WTC11 (cell line): ENCODE results near the gene ANKRD33B. TPM values are rescaled to one million over a fixed set of nuclear protein-coding genes. Genes with fewer than 3 reads are reported as not detected.

Source experiments
- ATAC-seq: fragments of 200-7000 bp; cut with Tn5 transposase; 2 replicates; pipeline ENCODE4 v1.10.0; 2021; ENCODE audit warnings: mild to moderate bottlenecking, moderate library complexity
- CTCF ChIA-PET: fragments of 300-600 bp; sonication (Branson Sonifier 250); formaldehyde crosslinking; loops from one replicate; lab custom pipeline; 2021; ENCODE audit warnings: antibody characterized with exemption; lab: Charles Lee
- POLR2A ChIA-PET: fragments of 350-600 bp; sonication (Branson Sonifier 250); formaldehyde crosslinking; loops from one replicate; lab custom pipeline; 2021; ENCODE audit warnings: antibody characterized with exemption; lab: Charles Lee
- DNase-seq: peaks from one replicate; pipeline ENCODE4 v3.0.0; 2021; ENCODE audit warnings: low spot score
- H3K27ac Mint-ChIP-seq: 2 replicates; pipeline ENCODE4 v1.8.0; 2021; ENCODE audit warnings: mixed read lengths
- H3K27me3 Mint-ChIP-seq: 2 replicates; pipeline ENCODE4 v1.8.0; 2021; ENCODE audit warnings: low read depth, mild to moderate bottlenecking, moderate library complexity, mixed read lengths
- H3K36me3 Mint-ChIP-seq: 2 replicates; pipeline ENCODE4 v1.8.0; 2021; ENCODE audit warnings: mixed read lengths
- H3K4me1 Mint-ChIP-seq: 2 replicates; pipeline ENCODE4 v1.8.0; 2022; ENCODE audit warnings: mixed read lengths
- H3K4me3 Mint-ChIP-seq: 2 replicates; pipeline ENCODE4 v1.8.0; 2021; ENCODE audit warnings: mild to moderate bottlenecking, moderate library complexity, mixed read lengths
- H3K9me3 Mint-ChIP-seq: 2 replicates; pipeline ENCODE4 v1.8.0; 2021; ENCODE audit warnings: mixed read lengths
- ARID4B ChIP-seq: sonication (generic); formaldehyde crosslinking; IDR thresholded peaks from 2 replicates; pipeline ENCODE4 v1.8.0; 2023; ENCODE audit warnings: missing genetic modification reagents, mild to moderate bottlenecking, borderline replicate concordance
- E2F4 ChIP-seq: sonication (generic); formaldehyde crosslinking; IDR thresholded peaks from 2 replicates; pipeline ENCODE4 v1.8.1; 2022; ENCODE audit warnings: low read depth, mild to moderate bottlenecking, moderate library complexity, missing genetic modification reagents, borderline replicate concordance
- E2F5 ChIP-seq: sonication (generic); formaldehyde crosslinking; IDR thresholded peaks from 2 replicates; pipeline ENCODE4 v1.8.1; 2022; ENCODE audit warnings: mild to moderate bottlenecking, moderate library complexity, missing genetic modification reagents
- FOXP4 ChIP-seq: sonication (generic); formaldehyde crosslinking; IDR thresholded peaks from 2 replicates; pipeline ENCODE4 v1.8.0; 2022; ENCODE audit warnings: mild to moderate bottlenecking, missing genetic modification reagents
- MAX ChIP-seq: sonication (generic); formaldehyde crosslinking; IDR thresholded peaks from 2 replicates; pipeline ENCODE4 v1.8.0; 2022; ENCODE audit warnings: mild to moderate bottlenecking, missing genetic modification reagents
- MLX ChIP-seq: sonication (generic); formaldehyde crosslinking; IDR thresholded peaks from 2 replicates; pipeline ENCODE4 v1.8.1; 2023; ENCODE audit warnings: mild to moderate bottlenecking, missing genetic modification reagents, moderate library complexity
- MXD4 ChIP-seq: fragments of 250-450 bp; sonication (Bioruptor Pico); IDR thresholded peaks from 2 replicates; pipeline ENCODE4 v1.8.0; 2021; ENCODE audit warnings: mild to moderate bottlenecking, moderate library complexity, borderline replicate concordance
- NFATC4 ChIP-seq: fragments of 250-450 bp; sonication (Bioruptor Pico); IDR thresholded peaks from 2 replicates; pipeline ENCODE4 v1.9.0; 2021; ENCODE audit warnings: mild to moderate bottlenecking
- NR1H2 ChIP-seq: sonication (generic); formaldehyde crosslinking; IDR thresholded peaks from 2 replicates; pipeline ENCODE4 v1.9.0; 2021; ENCODE audit warnings: mild to moderate bottlenecking, moderate library complexity, missing genetic modification reagents
- NR3C1 ChIP-seq: sonication (generic); formaldehyde crosslinking; conservative IDR thresholded peaks from 2 replicates; pipeline ENCODE4 v1.8.1; 2023; ENCODE audit warnings: low read depth, mild to moderate bottlenecking, missing genetic modification reagents
- OVOL2 ChIP-seq: fragments of 250-450 bp; sonication (Bioruptor Pico); IDR thresholded peaks from 2 replicates; pipeline ENCODE4 v1.9.0; 2021; ENCODE audit warnings: mild to moderate bottlenecking, borderline replicate concordance
- SOX15 ChIP-seq: fragments of 250-450 bp; sonication (Bioruptor Pico); IDR thresholded peaks from 2 replicates; pipeline ENCODE4 v1.9.0; 2021; ENCODE audit warnings: mild to moderate bottlenecking
- ZBTB21 ChIP-seq: sonication (generic); formaldehyde crosslinking; IDR thresholded peaks from 2 replicates; pipeline ENCODE4 v1.8.1; 2023; ENCODE audit warnings: mild to moderate bottlenecking, missing genetic modification reagents, borderline replicate concordance
- ZMAT4 ChIP-seq: fragments of 250-450 bp; sonication (Bioruptor Pico); IDR thresholded peaks from 2 replicates; pipeline ENCODE4 v1.9.0; 2021; ENCODE audit warnings: mild to moderate bottlenecking
- ZNF138 ChIP-seq: sonication (generic); formaldehyde crosslinking; conservative IDR thresholded peaks from 2 replicates; pipeline ENCODE4 v1.8.1; 2022; ENCODE audit warnings: mild to moderate bottlenecking, moderate library complexity, missing genetic modification reagents
- ZNF512 ChIP-seq: sonication (generic); formaldehyde crosslinking; IDR thresholded peaks from 2 replicates; pipeline ENCODE4 v1.8.1; 2022; ENCODE audit warnings: missing genetic modification reagents, borderline replicate concordance
- total RNA-seq: library from RNA; stranded (reverse); gene quantifications from 3 replicates; pipeline ENCODE4 v1.2.3, GENCODE V29; 2021

ANKRD33B gene
- total RNA-seq, 1 experiment from 2014 or later = 9.2 TPM

- no peak for TF ChIP-seq ZBTB21 (CRISPR knock-in tag)
- no peak for TF ChIP-seq MAX (CRISPR knock-in tag)
- TF ChIP-seq MXD4 (CRISPR knock-in tag) = no peak
- TF ChIP-seq, all 79 proteins: peak for 0
Measured at GRCh38 chr5:10588109-10588775, 24.4 kb downstream of the ANKRD33B start (continued).

GRCh38 chr5:10588779-10589447 is 25.0 kb downstream of the ANKRD33B start:
- no peak for TF ChIP-seq ZMAT4 (CRISPR knock-in tag)
- no peak for TF ChIP-seq ARID4B
- TF ChIP-seq FOXP4 (CRISPR knock-in tag) = no peak
- no peak for TF ChIP-seq NR1H2 (CRISPR knock-in tag)
- no peak for TF ChIP-seq OVOL2 (CRISPR knock-in tag)
- no peak for TF ChIP-seq NFATC4 (CRISPR knock-in tag)
- no peak for TF ChIP-seq MLX (CRISPR knock-in tag)
- no peak for TF ChIP-seq MXD4 (CRISPR knock-in tag)
- no peak for TF ChIP-seq NR3C1
- H3K4me1 Mint-ChIP-seq = peaks cover 53% of the 10 kb centered on the region
- POLR2A ChIA-PET = no interaction called here
- ATAC-seq (peak; percentile 21; the same call in 1 of the 2 replicates), DNase-seq (no peak)
- H3K27me3 Mint-ChIP-seq = no peaks in the 10 kb centered on the region; the same call in 1 of the 2 replicates
- CTCF ChIA-PET = interaction anchor here (0.7 to 1.0 kb wide), 3 partner anchors 19 to 101 kb away, joined by 3 to 4 read pairs (median 4); no protein-coding TSS in a partner anchor
- H3K9me3 Mint-ChIP-seq = peaks cover 5% of the 10 kb centered on the region
- H3K36me3 Mint-ChIP-seq = no peaks in the 10 kb centered on the region
- no peak overlapping the region for H3K27ac Mint-ChIP-seq
- no peak overlapping the region for H3K4me3 Mint-ChIP-seq

- Mint-ChIP-seq H3K27ac (peak overlapping the region; percentile 28; the same call in 1 of the 2 replicates), H3K4me3 (no peak overlapping the region), H3K4me1 (peaks cover 50% of the 10 kb centered on the region), H3K9me3 (peaks cover 5% of the 10 kb centered on the region), H3K36me3 (no peaks in the 10 kb centered on the region), H3K27me3 (no peaks in the 10 kb centered on the region; the same call in 1 of the 2 replicates)
- ATAC-seq = peak; percentile 96
- ChIA-PET CTCF (interaction anchor here (0.5 to 1.5 kb wide), 5 partner anchors 18 to 306 kb away, joined by 3 to 8 read pairs (median 5); no protein-coding TSS in a partner anchor), POLR2A (interaction anchor here (0.7 kb wide), 1 partner anchor 38 kb away, joined by 3 read pairs; no protein-coding TSS in a partner anchor)
- DNase-seq = no peak
- TF ChIP-seq E2F5 (CRISPR knock-in tag) = no peak
- TF ChIP-seq ZNF138 = no peak
- no peak for TF ChIP-seq E2F4 (CRISPR knock-in tag)
- no peak for TF ChIP-seq ZNF512 (CRISPR knock-in tag)
- TF ChIP-seq NFATC4 (CRISPR knock-in tag) = no peak
- TF ChIP-seq SOX15 = no peak
Measured at GRCh38 chr5:10590226-10590999, 26.5 kb downstream of the ANKRD33B start.
